GM23338 (cell line): ENCODE data around the gene AGBL5.

Source experiments
- ETS1 ChIP-seq: IDR thresholded peaks from 2 replicates; pipeline ENCODE4 v1.6.1; 2016; ENCODE audit warnings: antibody characterized with exemption
- EZH2 ChIP-seq: fragments of 200-600 bp; sonication (generic); IDR thresholded peaks from one replicate; pipeline ENCODE4 v1.8.0; 2017; ENCODE audit warnings: antibody characterized with exemption, mild to moderate bottlenecking, low read depth; ENCODE audit not compliant: unreplicated experiment
- EZH2phosphoT487 ChIP-seq: fragments of 200-600 bp; sonication (generic); IDR thresholded peaks from one replicate; pipeline ENCODE4 v1.8.1; 2018; ENCODE audit warnings: antibody characterized with exemption; ENCODE audit not compliant: unreplicated experiment
- JUNB ChIP-seq: IDR thresholded peaks from one replicate; pipeline ENCODE4 v1.6.1; 2016; ENCODE audit warnings: antibody characterized with exemption; ENCODE audit not compliant: unreplicated experiment
- POLR2AphosphoS5 ChIP-seq: IDR thresholded peaks from 2 replicates; pipeline ENCODE4 v1.6.1; 2016; ENCODE audit warnings: antibody characterized with exemption, low read depth
- REST ChIP-seq: IDR thresholded peaks from one replicate; pipeline ENCODE4 v1.6.1; 2018; ENCODE audit warnings: antibody characterized with exemption; ENCODE audit not compliant: unreplicated experiment
- ZNF114 ChIP-seq: fragments of 250-450 bp; sonication (Bioruptor Pico); IDR thresholded peaks from 2 replicates; pipeline ENCODE4 v1.5.0; 2020; ENCODE audit warnings: mild to moderate bottlenecking, moderate library complexity
- ZNF331 ChIP-seq: fragments of 250-450 bp; sonication (Bioruptor Pico); IDR thresholded peaks from 2 replicates; pipeline ENCODE4 v1.5.0; 2020; ENCODE audit warnings: low read depth, mild to moderate bottlenecking, moderate library complexity
- ZNF462 ChIP-seq: fragments of 250-450 bp; sonication (Bioruptor Pico); IDR thresholded peaks from 2 replicates; pipeline ENCODE4 v1.5.0; 2020; ENCODE audit warnings: mild to moderate bottlenecking, moderate library complexity
- TF ChIP-seq, protein P1 (sequence below), 2 experiments: fragments of 200-600 bp in 1 of 2; sonication (generic) in 1 of 2; conservative IDR thresholded peaks; 2 replicates each; pipeline versions ENCODE4 v1.5.1 to v1.6.1; 2016 to 2017; ENCODE audit warnings: antibody characterized with exemption in 2 of 2, low read depth in 2 of 2, mild to moderate bottlenecking in 2 of 2, moderate library complexity in 1 of 2

DNA sequence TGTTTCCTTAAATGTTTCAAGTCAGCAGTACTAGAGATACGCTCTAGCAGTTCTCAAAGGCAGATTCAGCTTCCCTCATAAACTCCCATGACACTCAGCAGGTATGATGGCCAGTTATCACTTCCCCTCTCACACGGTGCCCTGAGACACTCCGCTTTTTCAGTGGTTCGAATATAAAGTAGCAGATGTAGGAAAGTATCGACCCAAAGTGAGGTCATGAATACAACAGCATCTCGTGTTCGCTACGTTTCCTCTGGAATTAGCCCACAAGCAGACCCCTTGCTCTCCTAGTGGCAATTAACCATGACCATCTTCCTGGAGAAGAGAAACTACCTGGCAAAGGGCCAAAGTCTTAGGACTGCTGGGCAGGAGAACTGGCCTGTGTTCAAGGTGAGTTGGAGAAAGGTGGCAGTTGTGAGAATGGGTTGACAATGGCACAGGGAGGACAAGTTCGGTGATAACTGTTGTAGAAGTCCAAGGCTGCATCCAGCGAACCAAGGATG lies 9.3 kb upstream of the AGBL5 start:
- TF ChIP-seq POLR2AphosphoS5 (no peak), EZH2 (no peak), JUNB (no peak), ZNF114 (CRISPR knock-in tag) (no peak), EZH2phosphoT487 (no peak), ZNF331 (no peak), ZNF462 (CRISPR knock-in tag) (no peak), REST (no peak), ETS1 (no peak)
- TF ChIP-seq, protein P1, sequence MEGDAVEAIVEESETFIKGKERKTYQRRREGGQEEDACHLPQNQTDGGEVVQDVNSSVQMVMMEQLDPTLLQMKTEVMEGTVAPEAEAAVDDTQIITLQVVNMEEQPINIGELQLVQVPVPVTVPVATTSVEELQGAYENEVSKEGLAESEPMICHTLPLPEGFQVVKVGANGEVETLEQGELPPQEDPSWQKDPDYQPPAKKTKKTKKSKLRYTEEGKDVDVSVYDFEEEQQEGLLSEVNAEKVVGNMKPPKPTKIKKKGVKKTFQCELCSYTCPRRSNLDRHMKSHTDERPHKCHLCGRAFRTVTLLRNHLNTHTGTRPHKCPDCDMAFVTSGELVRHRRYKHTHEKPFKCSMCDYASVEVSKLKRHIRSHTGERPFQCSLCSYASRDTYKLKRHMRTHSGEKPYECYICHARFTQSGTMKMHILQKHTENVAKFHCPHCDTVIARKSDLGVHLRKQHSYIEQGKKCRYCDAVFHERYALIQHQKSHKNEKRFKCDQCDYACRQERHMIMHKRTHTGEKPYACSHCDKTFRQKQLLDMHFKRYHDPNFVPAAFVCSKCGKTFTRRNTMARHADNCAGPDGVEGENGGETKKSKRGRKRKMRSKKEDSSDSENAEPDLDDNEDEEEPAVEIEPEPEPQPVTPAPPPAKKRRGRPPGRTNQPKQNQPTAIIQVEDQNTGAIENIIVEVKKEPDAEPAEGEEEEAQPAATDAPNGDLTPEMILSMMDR (conservative IDR thresholded peaks at IDR 0.05; ENCODE audit: low read depth in 2 of 2): no peak
